HCT116 (cell line): Measurements from ENCODE around the gene INSRR. TPM values are rescaled to one million over a fixed set of nuclear protein-coding genes. Genes with fewer than 3 reads are reported as not detected.

Experiments
- ATAC-seq: fragments of 200-7000 bp; cut with Tn5 transposase; 2 replicates; pipeline ENCODE4 v1.9.1; 2020; ENCODE audit warnings: mild to moderate bottlenecking, moderate library complexity
- BruUV-seq: library from RNA; stranded (reverse); fragments of 400-500 nt; replicated peaks from 2 replicates; lab custom pipeline; 2021; lab: Mats Ljungman, UMichigan
- CTCF ChIA-PET: fragments of 300-600 bp; sonication (Branson Sonifier 250); formaldehyde crosslinking; loops from one replicate; lab custom pipeline; 2021; ENCODE audit warnings: antibody characterized with exemption; lab: Charles Lee
- POLR2A ChIA-PET: fragments of 300-600, 350-600 bp; sonication (Branson Sonifier 250); formaldehyde crosslinking; loops from one replicate; lab custom pipeline; 2021; ENCODE audit warnings: antibody characterized with exemption; lab: Charles Lee
- RAD21 ChIA-PET, 2 experiments: fragments of 300-600 bp; sonication (Branson Sonifier 250); formaldehyde crosslinking; loops; one replicate each; lab custom pipeline; 2023; ENCODE audit warnings: low total read pairs in 2 of 2; ENCODE audit not compliant: uncharacterized antibody in 2 of 2, unreplicated experiment in 2 of 2, low non-redundant PET in 1 of 2; lab: Charles Lee
- DNase-seq: peaks from one replicate; pipeline ENCODE4 v3.0.0-alpha.2; 2010; ENCODE audit warnings: low read depth, low spot score
- H2AFZ ChIP-seq: fragments of 200-600 bp; shearing (Covaris generic), sonication (generic); 2 replicates; pipeline ENCODE4 v1.6.1; 2017; ENCODE audit warnings: low read depth, mixed run types, mixed read lengths, antibody characterized with exemption, low read length; ENCODE audit not compliant: poor library complexity, severe bottlenecking
- H3K27ac ChIP-seq: 2 replicates; pipeline ENCODE4 v1.5.1; 2012; ENCODE audit warnings: low read depth, low read length
- H3K27me3 ChIP-seq: fragments of 200-600 bp; sonication (generic); 2 replicates; pipeline ENCODE4 v1.6.1; 2016; ENCODE audit warnings: mixed run types, low read length, mixed read lengths; ENCODE audit not compliant: insufficient read depth
- H3K36me3 ChIP-seq, 2 experiments: fragments of 200-500 bp in 1 of 2; fragments of 200-600 bp in 1 of 2; sonication (Bioruptor generic) in 1 of 2; sonication (generic) in 1 of 2; 2 replicates each; pipeline versions ENCODE4 v1.5.1 to v1.6.1; 2014 to 2016; ENCODE audit warnings: low read length in 2 of 2, inconsistent platforms in 1 of 2, mixed read lengths in 1 of 2, mixed run types in 1 of 2; ENCODE audit not compliant: insufficient read depth in 2 of 2, control insufficient read depth in 1 of 2
- H3K4me1 ChIP-seq, 2 experiments: fragments of 200-600 bp in 1 of 2; sonication (generic) in 1 of 2; 2 replicates each; pipeline versions ENCODE4 v1.5.1 to v1.6.1; 2012 to 2017; ENCODE audit warnings: low read length in 2 of 2, inconsistent platforms in 1 of 2, mild to moderate bottlenecking in 1 of 2, mixed read lengths in 1 of 2, mixed run types in 1 of 2, moderate library complexity in 1 of 2; ENCODE audit not compliant: insufficient read depth in 2 of 2, control insufficient read depth in 1 of 2
- H3K4me2 ChIP-seq: fragments of 200-600 bp; sonication (generic); 2 replicates; pipeline ENCODE4 v1.6.1; 2017; ENCODE audit warnings: mixed run types, low read length, mixed read lengths
- H3K4me3 ChIP-seq, 2 experiments: fragments of 200-600 bp in 1 of 2; sonication (generic) in 1 of 2; replicated peaks in 1 of 2; 2 replicates each; pipeline ENCODE4 v1.5.1; 2011 to 2016; ENCODE audit warnings: low read length in 2 of 2, control low read depth in 1 of 2, low read depth in 1 of 2, mild to moderate bottlenecking in 1 of 2, mixed read lengths in 1 of 2, mixed run types in 1 of 2
- H3K79me2 ChIP-seq: fragments of 200-600 bp; sonication (generic); 2 replicates; pipeline ENCODE4 v1.6.1; 2017; ENCODE audit warnings: mild to moderate bottlenecking, mixed run types, low read length, moderate library complexity, mixed read lengths; ENCODE audit not compliant: insufficient read depth
- H3K9ac ChIP-seq: fragments of 200-600 bp; sonication (generic); 2 replicates; pipeline ENCODE4 v1.6.1; 2016; ENCODE audit warnings: low read length, mixed read lengths
- H3K9me2 ChIP-seq: fragments of 200-600 bp; sonication (generic), shearing (Covaris generic); 2 replicates; pipeline ENCODE4 v1.6.1; 2017; ENCODE audit warnings: mixed run types, mild to moderate bottlenecking, moderate library complexity; ENCODE audit not compliant: insufficient read depth
- H3K9me3 ChIP-seq, 2 experiments: fragments of 200-500 bp in 1 of 2; fragments of 200-600 bp in 1 of 2; sonication (Bioruptor generic) in 1 of 2; sonication (generic) in 1 of 2; 2 replicates each; pipeline ENCODE4 v1.6.1; 2014 to 2017; ENCODE audit warnings: low read length in 2 of 2, mixed read lengths in 2 of 2, inconsistent platforms in 1 of 2, low read depth in 1 of 2, mild to moderate bottlenecking in 1 of 2, mixed run types in 1 of 2, moderate library complexity in 1 of 2; ENCODE audit not compliant: control insufficient read depth in 1 of 2, insufficient read depth in 1 of 2
- H4K20me1 ChIP-seq: fragments of 200-600 bp; sonication (generic), shearing (Covaris generic); 2 replicates; pipeline ENCODE4 v1.6.1; 2017; ENCODE audit warnings: mixed run types, mild to moderate bottlenecking, moderate library complexity; ENCODE audit not compliant: insufficient read depth
- CTCF ChIP-seq, 3 experiments: fragments of 200-600 bp in 1 of 3; sonication (generic) in 1 of 3; IDR thresholded peaks in 2 of 3; conservative IDR thresholded peaks in 1 of 3; 2 replicates each; pipeline ENCODE4 v1.5.1; 2012 to 2017; ENCODE audit warnings: low read depth in 2 of 3, low read length in 2 of 3, antibody characterized with exemption in 1 of 3, borderline replicate concordance in 1 of 3, control low read depth in 1 of 3, mild to moderate bottlenecking in 1 of 3, mixed read lengths in 1 of 3, mixed run types in 1 of 3, moderate library complexity in 1 of 3; ENCODE audit not compliant: insufficient read depth in 1 of 3
- RAD21 ChIP-seq: IDR thresholded peaks from 2 replicates; pipeline ENCODE4 v1.6.1; 2012; ENCODE audit warnings: low read depth, mild to moderate bottlenecking
- REST ChIP-seq: IDR thresholded peaks from 2 replicates; pipeline ENCODE4 v1.6.1; 2012; ENCODE audit warnings: low read depth
- YY1 ChIP-seq: IDR thresholded peaks from 2 replicates; pipeline ENCODE4 v1.6.1; 2011; ENCODE audit warnings: low read length, low read depth, moderate library complexity, mild to moderate bottlenecking; ENCODE audit not compliant: insufficient replicate concordance; ENCODE audit errors: extremely low read depth
- intact Hi-C: fragments of 100-400 bp; cut with micrococcal nuclease; formaldehyde crosslinking; loops from 2 replicates; pipeline ENCODE4 v1.10.0; 2022
- total RNA-seq: library from RNA; stranded (reverse); gene quantifications from one replicate; pipeline ENCODE4 v1.2.1, GENCODE V29; 2021; ENCODE audit not compliant: unreplicated experiment

The INSRR gene
- total RNA-seq, 1 experiment from 2014 or later, result not detected

- Histone ChIP-seq H3K4me3 (no peak overlapping the region), H3K4me1 (no peaks in the 10 kb centered on the region), H3K9ac (no peak overlapping the region), H3K27ac (no peak overlapping the region), H3K79me2 (no peaks in the 10 kb centered on the region), H3K36me3 (no peaks in the 10 kb centered on the region), H2AFZ (no peak overlapping the region), H3K27me3 (peaks cover 5% of the 10 kb centered on the region; the same call in 1 of the 2 replicates), H4K20me1 (no peaks in the 10 kb centered on the region), H3K9me3 (no peaks in the 10 kb centered on the region), H3K4me2 (no peak overlapping the region), H3K9me2 (no peaks in the 10 kb centered on the region)
- ChIA-PET POLR2A (interaction anchor here (0.6 kb wide), 1 partner anchor 51 kb away, joined by 3 read pairs; no protein-coding TSS in a partner anchor), RAD21 (interaction anchor here in 1 of 2 experiments (1.4 kb wide), 1 partner anchor 26 kb away, joined by 3 read pairs; no protein-coding TSS in a partner anchor), CTCF (interaction anchor here (0.8 to 4.5 kb wide), 14 partner anchors 9 to 150 kb away, joined by 3 to 44 read pairs (median 4); partner anchors contain the start of genes INSRR and NTRK1)
- intact Hi-C loops, result loop anchor here (2.0 kb wide), 1 partner anchor 52 kb away; no protein-coding TSS in a partner anchor
- no TSS peak for BruUV-seq
- TF ChIP-seq RAD21, result peak; percentile 83
- peak; percentile 72 to 98 (median 95); a peak in 5 of 6 replicates for TF ChIP-seq CTCF (IDR thresholded peaks at IDR 0.05 in 2 of 3, conservative IDR thresholded peaks at IDR 0.05 in 1 of 3; ENCODE audit: borderline replicate concordance in 1 of 3, insufficient read depth in 1 of 3, low read depth in 2 of 3, low read length in 2 of 3)
- peak; percentile 33 for TF ChIP-seq YY1
- no peak for TF ChIP-seq REST
- DNase-seq (no peak), ATAC-seq (peak; percentile 86)
Observed at GRCh38 chr1:156838972-156839371, 19.9 kb downstream of the INSRR start.
